HG02678 (cell line): ENCODE results near the gene RPS15.
"Not testable (repeated sequence)": the region's sequence is repeated elsewhere in the genome, so short reads cannot be mapped to it uniquely, and the experiment has no call there.

ENCODE experiments used
- ATAC-seq: cut with Tn5 transposase; IDR thresholded peaks from one replicate; pipeline ENCODE4 v1.9.1; 2021; ENCODE audit warnings: mild to moderate bottlenecking, moderate library complexity; ENCODE audit not compliant: unreplicated experiment

RPS15 gene

DNA sequence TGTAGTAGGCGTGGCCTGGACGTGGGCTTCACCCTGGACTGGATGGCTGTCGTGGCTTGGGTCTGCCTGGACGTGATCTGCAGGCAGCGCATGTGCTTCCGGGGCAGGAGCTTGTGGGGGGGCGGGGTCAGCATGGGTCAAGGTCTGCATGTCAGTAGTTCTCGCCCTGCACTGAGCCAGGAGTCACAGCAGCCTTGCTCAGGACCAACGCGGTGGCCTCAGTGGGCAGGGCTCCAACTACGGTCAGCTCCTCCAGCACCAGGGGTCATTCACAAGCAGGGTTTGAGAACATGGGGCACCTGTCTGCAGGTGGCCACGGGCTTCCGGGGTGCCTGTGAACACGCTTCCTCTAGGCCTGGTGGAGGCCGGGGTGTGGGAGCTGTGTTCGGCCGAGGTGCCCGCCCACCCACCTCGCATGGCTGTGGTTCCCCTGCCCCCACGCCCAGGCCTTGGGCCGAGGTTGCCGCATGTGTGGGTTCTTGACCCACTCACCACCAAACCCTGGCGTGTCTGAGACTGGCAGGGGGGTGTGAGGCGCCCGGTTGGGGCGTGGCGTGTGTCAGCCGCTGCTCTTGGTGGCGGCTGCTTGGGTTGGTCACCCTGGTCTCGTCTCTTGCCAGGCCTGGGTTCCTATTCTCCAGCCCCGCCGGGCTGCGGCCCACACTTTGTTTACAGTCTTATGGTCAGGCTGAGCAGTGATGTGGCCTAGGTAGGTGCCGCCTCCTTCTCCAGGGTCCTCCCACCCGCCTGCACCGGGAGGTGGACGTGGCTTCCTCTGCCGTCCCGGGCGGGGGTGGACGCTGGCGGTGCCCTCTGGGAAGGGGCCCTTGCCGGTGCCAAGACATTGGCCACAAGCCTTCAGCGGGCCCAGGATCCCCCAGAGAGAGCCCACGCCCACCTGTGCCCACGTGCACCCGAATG lies 4.8 kb upstream of the RPS15 start:
- ATAC-seq, result no peak

DNA sequence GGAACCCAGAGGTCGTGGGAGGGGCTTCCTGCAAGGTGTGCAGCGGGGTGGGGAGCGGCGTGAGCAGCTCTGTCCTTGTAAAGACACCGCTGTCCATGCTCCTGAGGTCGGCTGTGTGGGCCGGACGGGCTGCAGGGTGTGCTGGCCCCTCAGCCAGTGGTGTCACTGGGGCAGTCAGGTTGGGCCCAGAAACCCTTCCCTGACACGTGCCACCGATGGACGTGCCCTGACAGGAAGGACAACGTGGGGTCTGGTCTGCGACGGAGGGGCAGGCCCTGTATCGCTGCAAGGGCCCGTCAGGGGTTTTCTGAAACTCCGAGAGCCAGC lies 4.2 kb upstream of the RPS15 start:
- ATAC-seq, result no peak

DNA sequence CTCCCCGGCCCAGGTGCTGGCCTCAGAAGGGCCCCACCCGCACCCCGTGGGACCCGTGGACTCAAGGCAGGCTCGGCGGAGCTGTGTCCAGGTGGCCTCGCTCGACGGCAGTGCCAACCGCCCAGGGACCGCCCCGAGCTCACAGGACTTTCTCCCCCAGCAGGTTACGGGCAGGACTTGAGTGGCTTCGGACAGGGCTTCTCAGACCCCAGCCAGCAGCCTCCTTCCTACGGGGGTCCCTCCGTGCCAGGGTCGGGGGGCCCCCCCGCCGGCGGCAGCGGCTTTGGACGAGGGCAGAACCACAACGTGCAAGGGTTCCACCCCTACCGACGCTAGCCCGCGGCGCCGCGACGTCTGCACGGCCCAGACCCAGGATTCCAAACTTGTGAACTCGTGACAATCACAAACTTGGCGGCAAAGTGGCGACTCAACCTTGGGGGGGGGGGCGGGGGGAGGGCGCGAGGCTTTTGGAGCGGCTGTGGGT lies 3.6 kb upstream of the RPS15 start:
- ATAC-seq, result no peak

DNA sequence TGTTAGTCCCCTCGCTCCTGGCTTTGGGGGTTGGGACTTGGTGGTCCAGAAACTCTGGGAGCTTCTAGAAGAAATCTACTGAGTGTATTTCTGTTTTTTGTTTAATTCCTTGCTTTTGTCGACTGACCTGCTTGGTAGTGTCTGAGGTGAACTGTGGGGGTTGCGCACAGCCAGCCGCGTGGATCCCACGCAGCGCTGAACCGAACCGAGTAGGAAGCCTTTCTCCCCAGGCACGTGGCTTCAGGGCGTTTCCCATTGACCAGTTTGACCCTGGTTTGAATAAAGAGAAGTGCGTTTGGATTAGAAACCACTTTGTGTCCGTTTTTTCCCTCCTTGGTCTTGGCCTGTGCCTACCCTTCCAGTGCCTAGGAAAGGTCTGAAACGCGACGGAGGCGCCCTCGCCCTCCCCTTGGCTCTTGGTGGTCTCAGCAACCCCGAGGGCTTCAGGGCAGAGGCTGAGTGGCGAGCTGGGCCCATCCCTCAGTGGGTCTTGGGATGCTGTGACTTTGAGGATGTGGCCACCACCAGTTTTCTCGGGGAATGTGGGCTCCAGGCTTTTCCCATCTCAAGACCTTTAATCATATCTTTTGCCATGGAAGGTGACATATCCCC lies 2.7 kb upstream of the RPS15 start:
- no peak for ATAC-seq

DNA sequence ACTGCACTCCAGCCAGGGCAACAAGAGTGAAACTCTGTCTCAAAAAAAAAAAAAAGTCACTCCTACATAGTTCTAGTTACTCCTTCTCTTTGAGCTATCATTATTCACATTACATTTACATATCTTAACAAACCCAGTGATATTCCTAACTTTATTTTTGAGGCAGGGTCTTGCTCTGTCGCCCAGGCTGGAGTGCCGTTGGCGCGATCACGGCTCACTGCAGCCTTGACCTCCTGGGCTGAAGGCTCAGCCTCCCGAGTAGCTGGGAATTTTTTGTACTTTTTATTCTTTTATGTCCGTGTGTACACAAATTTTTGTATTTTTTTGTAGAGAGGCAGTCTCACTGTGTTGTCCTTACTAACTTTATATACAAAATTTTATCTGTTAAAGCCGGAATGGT lies 587 bp upstream of the RPS15 start:
- ATAC-seq, result no peak

DNA sequence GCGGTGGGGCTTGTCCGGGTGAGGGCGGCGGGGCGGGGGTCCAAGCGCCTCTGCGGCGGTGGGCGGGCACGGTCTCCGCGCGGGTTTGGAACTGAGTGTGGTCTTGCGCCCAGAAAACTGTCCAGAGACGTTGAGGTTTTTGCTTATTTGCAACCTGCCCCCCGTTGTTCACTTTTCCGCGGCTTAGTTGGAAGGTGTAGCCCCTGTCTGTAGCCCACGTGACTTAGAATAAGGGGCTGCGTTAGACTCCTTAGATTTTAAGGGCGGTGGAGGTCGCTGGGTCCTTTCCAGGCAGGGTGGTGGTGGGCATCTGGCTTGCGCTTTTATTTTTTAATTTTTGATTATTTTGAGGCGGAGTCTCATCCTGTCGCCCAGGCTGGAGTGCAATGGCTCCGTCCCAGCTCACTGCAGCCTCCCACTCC lies 748 bp downstream of the RPS15 start:
- ATAC-seq, result no peak

DNA sequence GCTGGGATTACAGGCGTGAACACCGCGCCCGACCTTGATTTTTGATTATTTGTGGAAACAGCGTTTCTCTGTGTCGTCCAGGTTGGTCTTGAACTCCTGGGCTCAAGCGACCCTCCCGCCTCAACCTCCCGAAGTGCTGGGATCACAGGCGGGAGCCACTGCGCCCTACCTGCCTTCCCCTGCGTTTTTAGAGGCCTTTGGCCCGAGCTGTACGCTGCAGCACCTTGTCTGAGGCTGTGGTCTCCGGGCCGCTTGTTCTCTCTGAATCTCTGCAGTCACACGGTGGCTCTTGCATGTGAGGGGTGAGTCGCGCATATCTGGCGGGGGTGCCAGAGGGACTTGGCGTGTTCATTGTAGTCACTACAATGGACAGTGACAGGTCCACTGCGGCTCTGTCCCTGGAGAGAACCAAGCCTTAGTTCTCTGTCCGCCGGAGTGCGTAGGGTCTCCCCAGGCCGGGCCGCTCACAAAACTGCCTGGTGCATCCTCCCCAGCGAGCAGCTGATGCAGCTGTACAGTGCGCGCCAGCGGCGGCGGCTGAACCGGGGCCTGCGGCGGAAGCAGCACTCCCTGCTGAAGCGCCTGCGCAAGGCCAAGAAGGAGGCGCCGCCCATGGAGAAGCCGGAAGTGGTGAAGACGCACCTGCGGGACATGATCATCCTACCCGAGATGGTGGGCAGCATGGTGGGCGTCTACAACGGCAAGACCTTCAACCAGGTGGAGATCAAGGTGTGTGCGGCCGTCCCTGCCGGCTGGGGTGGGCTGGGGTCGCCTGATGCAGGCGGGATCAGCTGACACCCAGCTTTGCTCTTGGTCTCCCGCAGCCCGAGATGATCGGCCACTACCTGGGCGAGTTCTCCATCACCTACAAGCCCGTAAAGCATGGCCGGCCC lies 1.6 kb downstream of the RPS15 start:
- not testable (repeated sequence) for ATAC-seq

DNA sequence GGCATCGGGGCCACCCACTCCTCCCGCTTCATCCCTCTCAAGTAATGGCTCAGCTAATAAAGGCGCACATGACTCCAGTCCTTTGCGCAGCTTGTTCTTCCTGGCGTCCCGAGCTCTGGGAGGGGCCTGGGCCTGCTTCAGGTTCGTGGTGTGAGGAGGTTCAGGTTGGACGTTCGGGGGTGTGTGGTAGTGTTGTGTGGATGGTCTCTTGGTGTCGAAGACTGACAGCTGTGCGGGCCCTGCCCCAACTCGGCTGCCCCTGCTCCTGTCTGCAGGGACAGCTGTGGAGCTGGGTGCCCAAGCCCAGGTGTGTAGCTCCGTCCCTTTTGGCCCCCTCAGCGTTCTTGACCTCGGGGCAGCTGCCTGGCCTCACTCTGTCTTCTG lies 2.2 kb downstream of the RPS15 start:
- no peak for ATAC-seq

DNA sequence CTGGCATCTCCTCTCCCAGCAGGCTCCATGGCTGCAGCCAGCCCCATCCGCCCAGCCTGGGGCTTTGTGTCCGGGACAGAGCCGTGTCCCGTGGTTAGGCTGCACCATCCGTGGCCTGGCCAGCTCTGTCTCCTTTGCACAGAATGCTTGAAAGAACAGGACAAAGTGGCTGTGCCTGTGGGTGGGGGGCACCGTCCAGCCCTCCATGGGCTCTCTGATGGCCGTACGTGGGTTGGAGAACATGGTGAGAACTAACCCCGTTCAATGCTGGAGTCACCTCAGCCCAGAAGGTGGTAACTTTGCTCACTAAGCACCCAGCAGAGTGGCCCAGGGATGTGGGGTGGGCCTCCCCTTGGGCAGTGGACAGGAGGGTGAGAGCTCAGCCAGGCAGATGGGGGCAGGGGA lies 2.8 kb downstream of the RPS15 start:
- no peak for ATAC-seq

DNA sequence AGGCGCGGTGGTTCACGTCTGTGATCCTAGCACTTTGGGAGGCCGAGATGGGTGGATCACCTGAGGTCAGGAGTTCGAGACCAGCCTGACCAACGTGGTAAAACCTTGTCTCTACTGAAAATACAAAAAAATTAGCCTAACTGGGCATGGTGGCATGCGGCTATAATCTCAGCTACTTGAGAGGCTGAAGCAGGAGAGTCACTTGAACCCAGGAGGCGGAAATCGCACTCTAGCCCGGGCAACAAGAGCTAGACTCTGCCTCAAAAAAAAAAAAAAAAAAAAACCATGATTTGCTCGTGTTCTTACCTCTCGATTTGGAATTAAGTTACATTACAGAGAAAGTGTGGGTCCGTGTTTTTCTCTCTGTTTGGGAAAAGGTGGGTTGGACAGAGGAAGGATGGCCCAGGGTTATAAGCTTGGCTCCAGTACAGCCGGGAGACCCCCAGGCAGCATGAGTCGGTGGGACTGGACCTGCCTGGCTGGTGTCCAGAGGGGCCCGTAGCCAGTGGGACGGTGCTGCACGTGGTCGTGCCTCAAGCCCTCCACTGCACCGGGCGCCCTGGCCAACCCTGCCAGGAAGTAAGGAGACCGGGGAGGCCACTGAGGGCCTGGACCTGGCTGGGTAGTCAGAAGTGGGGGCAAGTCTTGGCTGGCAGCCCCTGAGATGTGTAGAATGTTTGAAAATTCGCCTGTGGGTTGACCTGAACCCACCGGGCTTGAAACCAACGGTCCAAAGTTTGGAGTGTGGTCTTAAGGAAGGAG lies 3.7 kb downstream of the RPS15 start:
- no peak for ATAC-seq

DNA sequence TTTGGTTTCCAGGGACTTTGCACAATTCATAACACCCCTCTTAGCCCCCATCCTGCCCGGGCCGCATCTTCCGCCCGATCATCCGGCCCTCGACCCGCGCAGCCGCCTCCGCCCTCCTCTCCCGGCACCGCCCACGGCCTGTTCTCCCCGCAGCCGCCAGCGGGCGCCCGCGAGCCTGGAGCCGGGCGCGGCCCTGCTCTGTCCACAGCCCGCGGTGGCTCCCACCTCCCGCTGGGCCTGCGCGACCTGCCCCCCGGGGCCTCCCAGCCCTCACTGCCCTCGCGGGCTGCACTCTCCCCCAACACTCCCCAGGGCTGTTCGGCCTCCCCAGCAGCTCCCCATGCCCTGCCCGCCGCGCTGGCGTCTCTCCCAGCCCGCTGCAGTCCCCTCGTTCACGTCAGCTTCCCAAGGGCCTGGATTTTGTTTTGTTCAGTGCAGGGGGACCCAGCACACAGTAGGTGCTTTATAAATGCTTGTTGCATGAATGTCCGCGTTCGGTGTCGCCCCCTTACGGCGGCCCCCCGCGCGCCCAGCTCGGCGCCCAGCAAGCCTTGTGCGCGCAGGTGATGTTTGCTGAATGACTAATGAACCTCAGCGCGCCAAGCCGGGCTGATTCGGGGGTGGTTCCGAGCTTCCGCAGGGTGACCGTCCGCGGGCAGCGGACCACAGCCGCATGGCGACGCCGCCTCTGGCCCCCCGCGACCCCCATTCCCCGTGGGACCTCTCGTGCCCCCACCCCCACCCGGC lies 7.2 kb downstream of the RPS15 start:
- peak; percentile 74 for ATAC-seq

DNA sequence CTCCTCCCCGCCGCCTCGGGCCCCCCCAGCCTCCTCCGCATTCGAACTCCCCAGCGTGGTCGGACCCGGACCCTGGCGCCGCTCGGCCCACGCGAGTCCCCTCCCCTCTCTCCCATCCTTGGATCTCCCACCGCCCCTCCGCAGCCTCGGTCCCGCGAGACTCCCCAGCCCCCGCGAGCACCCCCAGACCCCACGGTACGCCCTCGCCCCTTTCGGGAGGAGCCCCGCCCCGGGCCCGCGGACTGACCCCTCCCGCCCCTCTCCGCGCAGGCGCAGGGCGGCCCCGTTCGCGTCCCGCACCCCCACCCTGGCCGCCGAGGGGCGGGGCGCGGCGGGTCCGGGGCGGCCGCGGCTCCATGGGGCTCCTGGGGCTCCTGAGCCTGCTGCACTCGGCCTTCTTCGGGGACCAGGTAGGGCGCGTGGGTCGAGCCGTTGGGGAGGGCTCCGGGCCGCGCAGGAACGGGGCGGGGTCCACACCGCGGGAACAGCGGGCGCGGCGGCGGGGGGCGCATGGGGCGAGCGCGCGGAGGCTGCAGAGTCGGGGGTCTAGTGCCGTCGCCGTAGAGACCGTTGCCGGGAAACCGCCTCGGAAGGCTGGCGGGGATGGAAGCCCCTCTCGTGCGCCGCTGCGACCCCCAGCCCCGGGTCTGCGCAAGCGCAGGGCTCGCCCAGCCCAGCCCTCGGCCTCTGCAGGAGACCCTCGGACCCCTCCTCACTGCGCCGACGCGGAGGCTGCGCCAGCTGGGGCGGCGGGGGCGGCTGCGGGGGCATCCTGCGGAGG lies 7.9 kb downstream of the RPS15 start:
- no peak for ATAC-seq

DNA sequence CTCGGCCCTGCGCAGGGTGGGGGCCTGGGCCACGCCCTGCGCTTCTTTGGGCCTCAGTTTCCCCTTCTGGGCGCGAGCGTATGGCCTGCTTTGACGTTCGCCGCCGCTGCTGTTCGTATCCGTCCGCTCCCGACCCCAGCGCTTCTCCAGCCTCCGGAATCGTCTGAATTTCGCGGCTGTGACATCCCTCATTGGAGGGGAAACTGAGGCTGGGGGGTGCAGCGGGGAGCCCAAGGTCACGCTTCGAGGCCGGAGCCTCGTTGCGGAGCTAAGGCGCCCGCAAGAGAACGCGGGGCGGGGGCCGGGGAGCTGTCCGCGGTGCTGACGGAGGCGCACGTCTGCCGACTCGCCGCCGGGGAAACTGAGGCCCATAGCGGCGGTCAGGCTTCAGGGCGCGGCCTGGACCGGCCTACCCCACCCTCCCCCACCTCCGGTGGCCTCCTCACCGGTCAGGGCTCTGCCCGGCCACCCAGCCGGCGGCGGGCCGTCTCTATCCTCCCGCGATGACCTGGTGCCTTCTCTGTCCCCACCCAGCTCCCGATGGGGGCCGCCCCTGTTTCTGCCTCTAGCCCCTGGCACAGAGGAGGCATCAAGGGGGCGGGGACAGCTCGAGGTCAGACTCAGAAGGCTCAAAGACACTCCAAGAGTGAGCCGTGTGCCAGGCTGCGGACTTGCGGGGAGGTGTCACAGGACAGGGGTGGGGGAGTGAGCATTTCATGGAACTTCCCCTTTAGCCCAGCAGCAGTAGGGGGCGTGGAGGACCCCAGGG lies 8.7 kb downstream of the RPS15 start:
- ATAC-seq, result no peak

DNA sequence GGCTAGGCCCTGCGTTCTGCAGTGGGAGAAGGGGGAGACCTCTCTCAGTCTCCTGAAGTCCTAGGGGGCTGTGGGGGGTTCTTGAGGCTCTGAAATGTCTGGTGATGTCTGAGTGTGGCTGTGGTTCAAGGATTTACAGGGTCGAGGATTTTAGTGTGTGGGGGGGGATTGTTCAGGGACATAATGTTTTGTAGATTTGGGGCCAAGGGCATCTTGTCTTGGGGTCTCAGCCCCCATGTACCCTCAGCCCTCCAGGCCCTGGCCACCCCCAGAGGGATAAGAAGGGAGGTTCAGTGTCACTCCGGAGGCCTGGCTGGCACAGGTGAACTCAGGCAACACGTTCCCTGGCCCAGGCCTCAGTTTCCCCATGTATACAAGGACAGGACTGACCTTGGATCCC lies 9.3 kb downstream of the RPS15 start:
- ATAC-seq, result no peak

DNA sequence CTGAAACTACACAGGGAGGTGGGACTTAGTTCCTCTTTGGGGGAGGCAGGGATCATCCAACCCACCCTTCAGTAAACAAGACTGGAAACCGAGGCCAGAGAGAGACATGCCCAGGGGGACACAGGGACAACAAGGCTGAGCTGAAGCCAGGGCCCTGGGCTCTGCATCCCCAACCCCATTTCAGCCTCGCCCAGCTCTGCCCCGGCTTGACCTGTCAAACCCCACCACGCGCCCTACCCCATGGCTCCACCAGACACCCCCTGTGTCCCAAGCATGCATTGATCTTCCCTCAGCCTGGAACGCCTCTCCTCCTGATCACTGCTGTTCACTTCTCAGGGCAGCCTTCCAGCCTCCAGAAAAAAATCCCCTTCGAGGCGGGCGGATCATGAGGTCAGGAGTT lies 9.7 kb downstream of the RPS15 start:
- no peak for ATAC-seq

DNA sequence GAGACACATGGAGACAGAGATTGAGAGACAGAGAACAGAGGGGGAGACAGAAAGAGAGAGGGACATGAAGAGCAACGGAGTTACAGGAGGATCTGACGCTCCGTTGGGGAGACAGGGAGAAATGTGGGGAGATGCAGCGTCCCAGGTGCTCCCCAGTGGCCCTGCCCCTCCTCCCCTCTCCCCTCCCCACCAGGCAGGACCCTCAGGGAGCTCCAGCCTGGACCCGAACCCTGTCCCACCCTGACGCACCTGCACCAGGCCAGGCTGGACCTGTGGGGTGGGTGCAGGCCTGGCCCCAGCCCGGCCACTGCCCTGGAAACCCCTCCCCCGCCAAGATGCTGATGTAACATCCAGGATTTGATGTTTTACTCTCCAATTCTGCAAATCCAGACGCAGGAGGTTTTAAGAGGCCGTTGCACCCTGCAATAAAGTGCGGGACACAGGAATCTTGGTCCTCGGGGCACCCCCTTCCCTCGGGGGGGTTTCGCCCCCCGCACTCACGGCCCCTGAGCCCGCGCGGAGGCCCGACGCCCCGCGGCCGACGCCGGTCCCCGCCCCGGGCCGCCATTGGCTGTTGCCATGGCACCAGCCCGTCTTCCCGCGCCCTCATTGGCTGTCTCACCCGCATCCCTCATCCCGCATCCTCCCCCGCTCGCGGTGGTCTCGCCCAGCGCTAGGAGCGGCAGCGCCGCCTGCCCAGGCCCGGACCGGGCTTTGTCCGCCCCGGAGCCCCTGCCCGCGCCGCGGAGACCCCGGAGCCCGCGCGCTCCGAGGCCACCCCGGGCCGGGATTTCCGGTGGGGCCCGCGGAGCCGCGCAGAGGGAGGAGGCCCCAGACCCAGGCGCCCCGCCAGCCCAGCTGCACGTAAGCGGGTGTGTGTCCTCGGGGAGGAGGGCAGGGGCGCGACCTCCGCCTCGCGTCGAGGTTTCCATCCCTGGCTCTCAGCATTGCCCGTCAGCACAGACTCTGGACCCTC lies 11.6 kb downstream of the RPS15 start, which contains the start of gene APC2:
Gene APC2, plus strand, starts transcription at position 655 of the 976 bp plus-strand sequence. CDS start 2,881 bp downstream, outside the sequence.
- no peak for ATAC-seq
